HG03342 (cell line): ENCODE measurements around the gene GSK3B.
"Not testable (repeated sequence)": the region's sequence is repeated elsewhere in the genome, so short reads cannot be mapped to it uniquely, and the experiment has no call there.

ENCODE experiments used
- ATAC-seq: cut with Tn5 transposase; IDR thresholded peaks from one replicate; pipeline ENCODE4 v1.9.1; 2021; ENCODE audit warnings: mild to moderate bottlenecking, moderate library complexity; ENCODE audit not compliant: unreplicated experiment

Gene GSK3B

GRCh38 chr3:120057626-120058025, 36.6 kb downstream of the GSK3B start:
- no peak for ATAC-seq

GRCh38 chr3:120057029-120057428, 37.2 kb downstream of the GSK3B start:
- no peak for ATAC-seq

DNA sequence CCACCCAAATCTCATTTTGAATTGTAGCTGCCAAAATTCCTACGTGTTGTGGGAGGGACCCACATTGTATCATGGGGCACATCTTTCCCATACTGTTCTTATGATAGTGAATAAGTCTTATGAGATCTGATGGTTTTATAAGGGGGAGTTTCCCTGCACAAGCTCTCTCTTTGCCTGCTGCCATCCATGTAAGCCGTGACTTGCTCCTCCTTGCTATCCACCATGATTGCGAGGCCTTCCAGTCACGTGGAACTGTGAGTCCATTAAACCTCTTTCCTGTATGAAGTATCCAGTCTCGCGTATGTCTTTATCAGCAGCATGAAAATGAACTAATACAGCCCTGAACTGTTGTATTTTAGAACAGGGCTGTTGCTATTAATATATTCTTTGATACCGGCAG, 40.6 kb downstream of the GSK3B start:
- ATAC-seq = not testable (repeated sequence)

- ATAC-seq = peak; percentile 46
These were observed 41.6 kb downstream of the GSK3B start for GRCh38 chr3:120052677-120053076.

DNA sequence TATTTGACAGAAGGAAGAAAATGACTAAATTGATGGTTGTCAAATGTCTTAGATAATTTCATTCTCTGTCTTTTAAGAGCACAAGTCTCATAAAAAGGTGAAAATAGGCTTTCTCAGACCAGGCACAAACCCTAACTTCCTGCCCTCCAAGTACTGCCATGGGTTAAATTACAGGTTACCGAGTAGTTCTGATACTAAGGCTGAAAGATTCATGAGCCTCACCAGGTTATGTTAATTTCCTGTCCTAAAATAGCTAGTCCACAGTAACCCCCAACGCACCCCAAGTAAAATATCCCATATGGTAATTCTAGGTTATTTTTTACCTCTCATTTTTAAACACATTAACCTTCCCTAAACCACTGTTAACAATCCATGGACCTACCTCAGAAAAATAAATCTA, 42.0 kb downstream of the GSK3B start:
- peak; percentile 52 for ATAC-seq

DNA sequence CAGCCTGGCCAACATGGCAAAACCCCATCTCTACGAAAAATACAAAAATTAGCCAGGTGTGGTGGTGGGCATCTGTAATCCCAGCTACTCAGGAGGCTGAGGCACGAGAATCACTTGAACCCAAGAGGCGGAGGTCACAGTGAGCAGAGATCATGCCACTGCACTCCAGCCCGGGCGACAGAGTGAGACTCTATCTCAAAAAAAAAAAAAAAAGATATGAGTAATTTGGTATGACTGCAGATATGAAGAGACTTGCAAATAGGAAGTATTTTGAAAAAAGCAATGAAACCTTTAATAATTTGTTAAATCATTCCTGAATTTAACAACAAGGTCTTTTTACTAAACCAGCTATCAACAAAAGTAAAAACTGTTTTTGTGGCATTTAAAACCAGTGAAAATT, 42.7 kb downstream of the GSK3B start:
- not testable (repeated sequence) for ATAC-seq

- ATAC-seq = no peak
These were observed 44.2 kb downstream of the GSK3B start for GRCh38 chr3:120049881-120050539.

GRCh38 chr3:120049072-120049471, 45.2 kb downstream of the GSK3B start:
- no peak for ATAC-seq

GRCh38 chr3:120048355-120049041, 45.7 kb downstream of the GSK3B start:
- ATAC-seq = no peak

GRCh38 chr3:120047686-120048085, 46.6 kb downstream of the GSK3B start:
- no peak for ATAC-seq

GRCh38 chr3:120040813-120041377, 53.4 kb downstream of the GSK3B start:
- ATAC-seq = no peak

DNA sequence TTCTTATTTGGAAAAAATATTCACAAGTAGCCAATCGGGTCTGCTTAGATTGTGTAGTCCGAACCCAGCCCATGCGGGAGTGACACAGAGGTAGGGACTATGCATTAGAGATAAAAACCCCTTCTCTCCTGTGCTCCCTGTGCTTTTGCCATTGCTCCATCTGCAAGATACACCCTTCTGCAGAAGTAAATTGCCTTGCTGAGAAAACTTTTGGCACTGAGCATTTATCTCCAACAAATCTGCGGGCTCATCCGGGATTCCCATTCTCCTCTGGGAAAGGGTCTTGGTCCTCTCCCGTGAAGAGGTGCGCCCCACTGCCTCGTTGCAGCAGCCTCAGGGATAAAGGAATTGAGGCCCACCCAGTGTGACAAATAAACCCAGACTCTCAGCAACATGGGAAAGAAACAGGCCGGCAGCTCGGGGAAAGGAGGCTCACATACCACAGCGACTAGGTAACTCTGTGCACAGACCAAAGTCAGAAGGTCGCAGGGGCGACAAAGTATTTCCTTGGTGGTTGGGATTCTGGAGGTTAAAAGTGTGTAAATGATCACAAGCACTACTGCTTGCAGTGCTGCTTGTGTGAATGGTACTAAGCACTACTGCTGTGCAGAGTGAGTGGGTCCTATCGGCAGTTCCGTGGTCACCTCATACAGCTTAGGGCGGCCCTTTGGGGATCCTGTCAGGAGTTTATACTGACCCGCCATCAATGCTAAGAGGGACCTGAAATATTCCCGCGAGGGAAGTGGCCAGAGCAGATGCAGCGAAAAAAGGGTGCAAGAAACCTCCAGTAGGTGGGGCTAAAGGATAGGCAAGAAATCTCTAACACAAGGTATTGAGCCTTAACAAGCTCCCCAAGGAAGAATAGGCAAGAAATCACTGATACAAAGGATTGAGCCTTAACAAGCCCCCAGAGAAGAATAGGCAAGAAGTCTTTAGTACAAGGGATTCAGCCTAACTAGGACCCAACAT, 54.3 kb downstream of the GSK3B start:
- no peak for ATAC-seq

GRCh38 chr3:120033596-120033995, 60.7 kb downstream of the GSK3B start:
- ATAC-seq = no peak

DNA sequence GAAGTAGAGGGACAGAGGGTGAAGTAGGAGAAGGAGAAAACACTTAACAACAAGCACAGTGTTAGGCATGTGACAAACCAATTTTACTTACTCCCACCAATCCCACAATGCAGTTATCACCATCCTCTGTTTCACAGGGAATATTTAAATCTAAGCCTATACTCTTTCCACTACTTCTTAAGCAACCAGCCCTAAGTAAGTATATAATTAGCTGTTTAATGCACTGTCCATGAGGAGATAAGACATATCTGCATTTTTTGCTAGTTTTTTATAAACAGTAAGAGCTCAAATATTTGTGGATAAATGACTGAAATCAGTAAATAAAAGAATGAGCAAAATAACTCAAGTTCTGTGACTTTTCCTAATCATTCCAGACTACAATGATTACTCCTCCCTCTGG, 62.7 kb downstream of the GSK3B start:
- ATAC-seq = no peak

GRCh38 chr3:120029749-120030148, 64.5 kb downstream of the GSK3B start:
- ATAC-seq = no peak

GRCh38 chr3:120028271-120029047, 65.8 kb downstream of the GSK3B start:
- no peak for ATAC-seq

DNA sequence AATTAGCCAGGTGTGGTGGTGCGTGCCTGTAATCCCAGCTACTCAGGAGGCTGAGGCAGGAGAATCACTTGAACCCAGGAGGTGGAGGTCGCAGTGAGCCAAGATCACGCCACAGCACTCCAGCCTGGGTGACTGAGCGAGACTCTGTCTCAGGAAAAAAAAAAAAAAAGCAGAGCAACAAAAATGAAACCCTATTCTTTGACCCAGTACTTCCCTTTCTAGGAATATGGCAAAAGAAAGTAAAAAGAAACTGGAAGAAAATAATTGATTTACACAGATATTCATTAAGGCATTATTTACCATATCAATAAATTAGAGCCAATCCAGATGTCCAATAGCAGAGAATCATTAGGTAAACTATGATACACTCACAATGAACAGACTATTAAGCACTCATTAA, 67.0 kb downstream of the GSK3B start:
- no peak for ATAC-seq

DNA sequence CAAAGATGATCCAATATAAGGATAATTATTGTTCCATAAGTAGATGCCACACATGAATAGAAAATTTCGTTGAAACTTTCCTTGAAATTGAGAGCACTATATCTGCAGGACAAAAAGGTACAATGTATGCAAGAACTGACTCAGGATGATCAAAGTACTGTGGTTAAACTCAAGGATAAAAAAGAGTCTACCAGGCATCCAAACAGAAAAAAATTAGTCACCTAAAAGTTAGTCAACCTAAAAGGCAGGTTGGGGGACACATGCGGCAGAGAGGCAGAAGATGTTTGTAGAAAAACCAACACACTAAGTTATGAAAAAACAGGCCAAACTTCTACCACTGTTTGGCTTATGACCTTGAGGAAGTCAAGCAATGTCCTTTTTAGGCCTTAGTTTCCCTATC, 68.7 kb downstream of the GSK3B start:
- ATAC-seq = no peak

- no peak for ATAC-seq
These were observed 70.1 kb downstream of the GSK3B start for GRCh38 chr3:120024103-120024502.

- no peak for ATAC-seq
These were observed 71.5 kb downstream of the GSK3B start for GRCh38 chr3:120022729-120023128.
